GM12801 (cell line): ENCODE data around the gene LAMP5.

ENCODE experiments used
- CTCF ChIP-seq: IDR thresholded peaks from one replicate; pipeline ENCODE4 v1.5.1; 2011; ENCODE audit warnings: control low read depth; ENCODE audit not compliant: insufficient read length; ENCODE audit errors: extremely low read depth

The LAMP5 gene

GRCh38 chr20:9499126-9499899 is 15.1 kb upstream of the LAMP5 start:
- no peak for TF ChIP-seq CTCF

- TF ChIP-seq CTCF = no peak
Observed at GRCh38 chr20:9500121-9500520, 14.3 kb upstream of the LAMP5 start.

- TF ChIP-seq CTCF = no peak
Observed at GRCh38 chr20:9501473-9501872, 12.9 kb upstream of the LAMP5 start.

- TF ChIP-seq CTCF = no peak
Observed at GRCh38 chr20:9503526-9504245, 10.7 kb upstream of the LAMP5 start.

GRCh38 chr20:9506280-9506821 is 8.0 kb upstream of the LAMP5 start:
- TF ChIP-seq CTCF = no peak

- TF ChIP-seq CTCF = no peak
Observed at GRCh38 chr20:9506964-9507369, 7.4 kb upstream of the LAMP5 start.

- TF ChIP-seq CTCF = no peak
Observed at GRCh38 chr20:9507544-9508239, 6.7 kb upstream of the LAMP5 start.
